ENCODE results near the gene MT1HL1. TPM values are rescaled to one million over a fixed set of nuclear protein-coding genes. Genes with fewer than 3 reads are reported as not detected.

The MT1HL1 gene
- total RNA-seq, 2 experiments from 2014 or later: not detected

- H3K27ac Mint-ChIP-seq: no peak overlapping the region
- no peaks in the 10 kb centered on the region for H3K4me1 Mint-ChIP-seq (ENCODE audit: low read depth)
- no peak for ATAC-seq
- H3K9me3 Mint-ChIP-seq: no peaks in the 10 kb centered on the region
- DNase-seq: no peak
- no peaks in the 10 kb centered on the region for H3K36me3 Mint-ChIP-seq (ENCODE audit: low read depth)
- H3K27me3 Mint-ChIP-seq: no peaks in the 10 kb centered on the region
- CTCF ChIA-PET: no interaction called here
- no peak for TF ChIP-seq CTCF (IDR thresholded peaks at IDR 0.05)
- intact Hi-C loops (cut with micrococcal nuclease): no loop called here
- H3K4me3 Mint-ChIP-seq: no peak overlapping the region
- POLR2A ChIA-PET: no interaction called here
Observed at GRCh38 chr1:237018896-237019295, 14.7 kb upstream of the MT1HL1 start.

DNA sequence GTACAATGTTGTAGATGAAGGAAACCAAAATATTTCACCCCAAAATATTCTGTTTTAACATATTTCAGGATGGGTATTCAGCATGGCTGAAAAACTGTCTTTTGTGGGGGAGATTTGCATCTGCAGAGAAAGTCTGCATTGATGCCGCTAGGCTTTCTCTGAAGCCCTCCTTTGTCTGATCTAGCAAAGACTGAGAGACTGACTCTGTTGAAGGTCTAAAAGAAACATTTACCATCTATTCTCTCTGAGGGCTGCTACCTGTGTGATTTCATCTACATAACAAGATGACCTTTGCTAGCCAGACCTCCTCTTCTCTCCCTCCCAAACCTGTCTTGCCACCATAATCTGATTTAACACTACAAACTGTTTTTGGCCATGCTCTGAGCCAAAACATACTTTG lies 12.4 kb upstream of the MT1HL1 start:
- Mint-ChIP-seq H3K36me3 (ENCODE audit: low read depth) (no peaks in the 10 kb centered on the region), H3K27ac (no peak overlapping the region), H3K27me3 (peaks cover 2% of the 10 kb centered on the region), H3K4me3 (no peak overlapping the region), H3K9me3 (no peaks in the 10 kb centered on the region), H3K4me1 (ENCODE audit: low read depth) (no peaks in the 10 kb centered on the region)
- ChIA-PET POLR2A (no interaction called here), CTCF (no interaction called here)
- TF ChIP-seq CTCF (IDR thresholded peaks at IDR 0.05): no peak
- ATAC-seq (no peak), DNase-seq (no peak)
- intact Hi-C loops (cut with micrococcal nuclease): no loop called here

GRCh38 chr1:237013608-237014007 lies 9.4 kb upstream of the MT1HL1 start:
- Mint-ChIP-seq H3K27me3 (peaks cover 6% of the 10 kb centered on the region), H3K9me3 (no peaks in the 10 kb centered on the region), H3K27ac (no peak overlapping the region), H3K4me3 (no peak overlapping the region), H3K4me1 (ENCODE audit: low read depth) (no peaks in the 10 kb centered on the region), H3K36me3 (ENCODE audit: low read depth) (no peaks in the 10 kb centered on the region)
- DNase-seq (no peak), ATAC-seq (no peak)
- ChIA-PET CTCF (no interaction called here), POLR2A (no interaction called here)
- intact Hi-C loops (cut with micrococcal nuclease): no loop called here
- no peak for TF ChIP-seq CTCF (IDR thresholded peaks at IDR 0.05)

GRCh38 chr1:237012788-237013383 lies 8.6 kb upstream of the MT1HL1 start:
- Mint-ChIP-seq H3K27me3 (peaks cover 6% of the 10 kb centered on the region), H3K27ac (no peak overlapping the region), H3K36me3 (ENCODE audit: low read depth) (no peaks in the 10 kb centered on the region), H3K4me1 (ENCODE audit: low read depth) (no peaks in the 10 kb centered on the region), H3K4me3 (no peak overlapping the region), H3K9me3 (no peaks in the 10 kb centered on the region)
- no peak for ATAC-seq
- CTCF ChIA-PET: no interaction called here
- intact Hi-C loops (cut with micrococcal nuclease): no loop called here
- no peak for DNase-seq
- POLR2A ChIA-PET: no interaction called here
- TF ChIP-seq CTCF (IDR thresholded peaks at IDR 0.05): no peak

DNA sequence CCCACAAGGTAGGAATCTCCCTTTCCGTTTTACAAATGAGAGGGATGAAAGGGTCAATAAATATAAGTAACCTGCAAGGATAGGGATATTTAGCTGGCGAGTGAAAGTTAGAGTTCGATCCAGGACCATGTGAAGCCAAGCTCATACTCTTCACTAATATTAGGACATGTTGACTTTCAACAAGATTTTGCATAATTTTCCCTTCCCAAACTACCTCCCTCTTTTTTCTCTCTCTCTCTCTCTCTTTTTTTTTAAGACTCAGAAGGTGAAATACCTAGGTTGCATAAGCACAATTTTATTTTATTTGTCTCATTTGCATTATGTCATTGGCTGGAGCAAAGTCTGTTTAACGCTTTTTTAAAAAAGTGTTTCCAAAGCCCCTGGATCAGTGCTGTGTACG lies 8.1 kb upstream of the MT1HL1 start:
- CTCF ChIA-PET: interaction anchor here (0.7 kb wide), 1 partner anchor 1055 kb away, joined by 3 read pairs; no protein-coding TSS in a partner anchor

More for the DNA sequence above, 8.1 kb upstream of the MT1HL1 start:
- Mint-ChIP-seq H3K4me3 (no peak overlapping the region), H3K36me3 (ENCODE audit: low read depth) (no peaks in the 10 kb centered on the region), H3K9me3 (no peaks in the 10 kb centered on the region), H3K27me3 (peaks cover 6% of the 10 kb centered on the region), H3K27ac (no peak overlapping the region), H3K4me1 (ENCODE audit: low read depth) (no peaks in the 10 kb centered on the region)
- ATAC-seq: no peak
- no peak for DNase-seq
- POLR2A ChIA-PET: no interaction called here
- TF ChIP-seq CTCF (IDR thresholded peaks at IDR 0.05): no peak
- intact Hi-C loops (cut with micrococcal nuclease): no loop called here

All from activated CD8-positive, alpha-beta T cell treated with anti-CD3 and anti-CD28 coated beads for 36 hours (primary cell).